Right lobe of liver (tissue), 4 donors: ENCODE results near the gene MEIKIN.

ENCODE experiments used
- POLR2A ChIP-seq: fragments of 450-650 bp; IDR thresholded peaks from one replicate; pipeline ENCODE4 v1.6.1; 2017; ENCODE audit warnings: antibody characterized with exemption, mild to moderate bottlenecking
- TF ChIP-seq, protein P1 (sequence below), 4 donors: fragments of 200-600 bp in 3 of 4; fragments of 450-650 bp in 1 of 4; IDR thresholded peaks; one replicate each; pipeline versions ENCODE4 v1.5.1 to v1.8.0; 2016 to 2022; ENCODE audit warnings: antibody characterized with exemption in 4 of 4, mild to moderate bottlenecking in 2 of 4
- donor health status: DM: no; HTN: no; CAD: no.
- donor health status: DM: no; HTN: no; CAD: no.
- donor health status: DM: no; HTN: yes; CAD: no.

DNA sequence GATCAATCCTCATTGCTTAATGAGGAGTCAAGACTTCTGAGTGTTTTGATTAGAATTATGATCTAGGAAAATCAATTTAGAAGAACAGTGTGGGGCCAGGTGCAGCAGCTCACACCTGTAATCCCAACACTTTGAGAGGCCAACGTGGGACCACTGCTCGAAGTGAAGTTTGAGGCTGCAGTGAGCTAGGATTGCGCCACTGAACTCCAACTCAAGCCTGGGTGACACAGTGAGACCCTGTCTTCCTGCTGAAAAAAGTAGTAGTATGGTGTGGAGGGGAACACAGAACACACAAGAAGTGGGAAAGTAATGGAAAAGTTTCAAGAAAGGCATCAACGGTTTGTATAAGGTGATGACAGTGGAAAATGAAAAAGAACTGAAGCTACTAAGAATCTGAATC is 157.7 kb downstream of the MEIKIN start:
- TF ChIP-seq, protein P1, sequence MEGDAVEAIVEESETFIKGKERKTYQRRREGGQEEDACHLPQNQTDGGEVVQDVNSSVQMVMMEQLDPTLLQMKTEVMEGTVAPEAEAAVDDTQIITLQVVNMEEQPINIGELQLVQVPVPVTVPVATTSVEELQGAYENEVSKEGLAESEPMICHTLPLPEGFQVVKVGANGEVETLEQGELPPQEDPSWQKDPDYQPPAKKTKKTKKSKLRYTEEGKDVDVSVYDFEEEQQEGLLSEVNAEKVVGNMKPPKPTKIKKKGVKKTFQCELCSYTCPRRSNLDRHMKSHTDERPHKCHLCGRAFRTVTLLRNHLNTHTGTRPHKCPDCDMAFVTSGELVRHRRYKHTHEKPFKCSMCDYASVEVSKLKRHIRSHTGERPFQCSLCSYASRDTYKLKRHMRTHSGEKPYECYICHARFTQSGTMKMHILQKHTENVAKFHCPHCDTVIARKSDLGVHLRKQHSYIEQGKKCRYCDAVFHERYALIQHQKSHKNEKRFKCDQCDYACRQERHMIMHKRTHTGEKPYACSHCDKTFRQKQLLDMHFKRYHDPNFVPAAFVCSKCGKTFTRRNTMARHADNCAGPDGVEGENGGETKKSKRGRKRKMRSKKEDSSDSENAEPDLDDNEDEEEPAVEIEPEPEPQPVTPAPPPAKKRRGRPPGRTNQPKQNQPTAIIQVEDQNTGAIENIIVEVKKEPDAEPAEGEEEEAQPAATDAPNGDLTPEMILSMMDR (IDR thresholded peaks at IDR 0.05): no peak
- TF ChIP-seq POLR2A: no peak
